Epithelial cell of alveolus of lung (primary cell): Measurements from ENCODE around the gene TRIM16. TPM values are rescaled to one million over a fixed set of nuclear protein-coding genes. Genes with fewer than 3 reads are reported as not detected.

Experiments used
- total RNA-seq: library from RNA; depleted of rRNA; stranded (reverse); fragments of >200 nt; gene quantifications from 2 replicates; pipeline ENCODE4 v1.2.1, GENCODE V29; 2015

Gene TRIM16
- total RNA-seq: 23.1 and 33.1 TPM in 2 replicates

GRCh38 chr17:15683824-15684478 is at the start of gene TRIM16:
TRIM16 (minus strand) TSS chr17:15684311; CDS start chr17:15651609, 32,702 bp downstream.

DNA sequence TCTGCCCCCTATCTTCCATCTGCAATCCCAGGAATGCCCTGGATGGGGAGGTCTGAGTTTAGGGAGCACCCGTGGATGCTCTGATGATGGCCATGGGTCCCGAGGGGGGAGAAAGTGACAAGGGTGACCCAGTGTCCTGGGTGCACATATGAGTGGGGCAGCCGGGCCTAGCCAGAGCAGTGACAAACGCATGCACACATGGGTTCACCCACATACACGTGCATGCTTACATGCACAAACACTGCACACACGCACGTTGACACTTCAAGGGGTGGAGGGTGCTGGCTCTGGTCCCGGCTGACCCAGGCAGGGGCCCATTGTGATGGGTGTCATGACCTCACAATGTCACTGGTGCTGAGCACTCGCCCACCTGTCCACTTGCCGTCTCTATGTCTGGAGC is 47.8 kb upstream of the TRIM16 start, which contains the start of gene TBC1D26:
TSS of gene TBC1D26 (plus strand) at position 384 of the 400 bp plus-strand sequence. CDS start 3,066 bp downstream, outside the sequence.

DNA sequence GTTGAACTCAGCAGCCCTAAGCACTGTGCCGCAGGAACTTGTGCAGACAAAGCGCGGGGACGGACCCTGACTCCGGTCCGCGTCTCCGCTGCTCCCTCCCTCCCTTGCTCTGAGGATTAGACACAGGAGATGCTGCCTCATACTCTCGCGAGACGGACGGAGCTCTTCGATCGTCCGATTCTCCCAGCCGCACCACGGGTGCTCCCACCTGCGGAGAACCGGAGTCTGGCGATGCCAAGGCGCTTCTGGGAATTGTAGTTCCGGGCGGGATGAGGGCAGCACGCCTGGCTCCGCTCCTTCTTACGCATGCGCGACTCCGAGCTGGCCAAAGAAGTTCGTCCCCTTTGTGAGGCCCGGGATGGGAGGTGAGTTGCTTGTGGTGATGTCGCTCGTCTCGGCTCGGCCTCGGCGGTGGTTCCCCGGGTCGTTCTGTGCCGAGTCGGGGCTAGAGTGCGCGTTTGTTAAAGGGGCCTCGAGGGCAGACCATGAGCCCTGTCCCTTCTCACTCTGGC is 15.4 kb upstream of the TRIM16 start, which contains the start of gene ZNF286A:
TSS of gene ZNF286A (plus strand) at position 340 of the 512 bp plus-strand sequence. CDS start 578 bp downstream, outside the sequence.

DNA sequence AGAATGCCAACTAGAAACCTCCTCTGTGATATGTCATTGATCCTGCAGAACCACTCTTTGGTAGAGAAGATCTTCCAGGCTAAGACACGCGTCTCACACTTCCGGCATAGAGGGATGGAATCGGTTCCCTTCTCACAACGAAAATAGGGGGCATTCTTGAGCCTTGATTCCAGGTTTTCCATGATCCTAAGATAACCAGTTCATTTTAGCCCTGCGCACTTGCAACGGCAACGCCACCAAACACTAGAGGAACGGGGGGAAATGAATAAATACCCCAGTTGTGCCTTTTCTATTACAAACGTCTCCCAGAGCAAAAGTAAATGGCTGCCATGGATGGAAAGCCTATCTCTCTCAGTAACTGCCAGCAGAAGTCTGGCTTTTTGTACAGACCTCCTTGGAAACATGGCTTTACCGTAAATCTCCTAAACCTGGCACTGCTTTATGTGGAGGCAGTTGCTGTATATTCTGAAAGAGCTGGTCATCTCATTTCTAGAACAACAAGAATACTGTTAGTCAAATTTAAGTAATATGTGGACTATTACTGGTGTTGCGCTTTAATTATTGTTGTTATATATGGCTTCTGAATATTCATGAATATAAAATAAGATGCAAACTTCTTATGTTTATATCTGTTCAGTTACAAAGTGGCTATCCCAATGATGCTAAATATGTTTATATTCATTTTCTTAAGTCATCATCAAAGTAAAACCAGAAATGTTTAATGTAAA is 64.6 kb downstream of the TRIM16 start, which contains the start of gene FBXW10B:
TSS of gene FBXW10B (minus strand) at position 374 of the 728 bp plus-strand sequence. CDS start at position 182, 192 bp downstream.

Other genes starting within 250 kb of the TRIM16 start
- gene CDRT4, start 216.7 kb downstream of the TRIM16 start, total RNA-seq: 1.0 and 1.3 TPM in 2 replicates
- 5.2 and 9.3 TPM in 2 replicates for gene TVP23C, start 120.8 kb downstream of the TRIM16 start, total RNA-seq
- gene FBXW10B, start 64.6 kb downstream of the TRIM16 start, total RNA-seq: 0.13 TPM in 1 of 2 replicates, not detected in the other
- gene ZNF286A, start 15.4 kb upstream of the TRIM16 start, total RNA-seq: 26.2 and 60.8 TPM in 2 replicates
- gene TBC1D26, start 48.0 kb upstream of the TRIM16 start, total RNA-seq: 0.24 TPM in 1 of 2 replicates, not detected in the other